OCI-LY3 (cell line): Measurements from ENCODE around the gene DBF4B.

Source experiments
- CTCF ChIP-seq: fragments of 200-600, 300-600 bp; sonication (generic); IDR thresholded peaks from 2 replicates; pipeline ENCODE4 v1.5.1; 2014; ENCODE audit warnings: antibody characterized with exemption, low read length, low read depth
- EZH2phosphoT487 ChIP-seq: fragments of 200-600 bp; shearing (Covaris generic); IDR thresholded peaks from 2 replicates; pipeline ENCODE4 v1.6.1; 2018; ENCODE audit warnings: antibody characterized with exemption, mixed run types, low read depth

- TF ChIP-seq CTCF (no peak), EZH2phosphoT487 (no peak)
Measured at GRCh38 chr17:44788139-44788538, 79.7 kb downstream of the DBF4B start.
